Neuronal stem cell (in vitro differentiated cells): ENCODE data around the gene JMJD8.

Experiments
- DNase-seq: peaks from one replicate; pipeline ENCODE4 v3.0.0-alpha.2; 2013; ENCODE audit warnings: low spot score
- H2AFZ ChIP-seq: one replicate; pipeline ENCODE4 v1.6.1; 2013; ENCODE audit warnings: mild to moderate bottlenecking, low read length, inconsistent platforms
- H2AK5ac ChIP-seq: 2 replicates; pipeline ENCODE4 v1.6.1; 2013; ENCODE audit warnings: low read depth, mild to moderate bottlenecking, inconsistent platforms, low read length, moderate library complexity, mixed read lengths
- H2BK120ac ChIP-seq: 2 replicates; pipeline ENCODE4 v1.6.1; 2013; ENCODE audit warnings: low read depth, mild to moderate bottlenecking, inconsistent platforms, low read length, moderate library complexity, mixed read lengths
- H2BK12ac ChIP-seq: one replicate; pipeline ENCODE4 v1.6.1; 2013; ENCODE audit warnings: low read length, inconsistent platforms
- H2BK15ac ChIP-seq: 2 replicates; pipeline ENCODE4 v1.6.1; 2013; ENCODE audit warnings: mild to moderate bottlenecking, low read length, inconsistent platforms, mixed read lengths
- H2BK5ac ChIP-seq: one replicate; pipeline ENCODE4 v1.6.1; 2013; ENCODE audit warnings: inconsistent platforms, mild to moderate bottlenecking, low read length, moderate library complexity
- H3K14ac ChIP-seq: one replicate; pipeline ENCODE4 v1.6.1; 2013; ENCODE audit warnings: low read length, inconsistent platforms
- H3K18ac ChIP-seq: 2 replicates; pipeline ENCODE4 v1.6.1; 2013; ENCODE audit warnings: low read length, inconsistent platforms
- H3K23ac ChIP-seq: 2 replicates; pipeline ENCODE4 v1.6.1; 2013; ENCODE audit warnings: low read depth, mild to moderate bottlenecking, mixed read lengths, low read length, inconsistent platforms; ENCODE audit not compliant: poor library complexity
- H3K27ac ChIP-seq: replicated peaks from 3 replicates; pipeline ENCODE4 v1.5.1; 2013; ENCODE audit warnings: low read length, inconsistent platforms
- H3K27me3 ChIP-seq, 3 experiments: 2 replicates each; pipeline ENCODE4 v1.6.1; 2013; ENCODE audit warnings: low read length in 3 of 3, mild to moderate bottlenecking in 2 of 3, inconsistent platforms in 1 of 3, low read depth in 1 of 3, mixed read lengths in 1 of 3, moderate library complexity in 1 of 3; ENCODE audit not compliant: control insufficient read depth in 3 of 3, insufficient read depth in 3 of 3
- H3K36me3 ChIP-seq, 2 donors: replicated peaks in 1 of 2; 2 replicates each; pipeline ENCODE4 v1.6.1; 2013; ENCODE audit warnings: low read length in 2 of 2; ENCODE audit not compliant: control insufficient read depth in 2 of 2, insufficient read depth in 2 of 2
- H3K4ac ChIP-seq: 2 replicates; pipeline ENCODE4 v1.6.1; 2013; ENCODE audit warnings: inconsistent platforms, mild to moderate bottlenecking, low read length, moderate library complexity
- H3K4me1 ChIP-seq, 2 donors: 1 replicate in 1 of 2; 2 replicates in 1 of 2; pipeline ENCODE4 v1.6.1; 2013; ENCODE audit warnings: low read length in 2 of 2, low read depth in 1 of 2; ENCODE audit not compliant: control insufficient read depth in 2 of 2, insufficient read depth in 1 of 2
- H3K4me2 ChIP-seq: one replicate; pipeline ENCODE4 v1.6.1; 2013; ENCODE audit warnings: mild to moderate bottlenecking, low read length, inconsistent platforms; ENCODE audit not compliant: insufficient read depth, poor library complexity, severe bottlenecking
- H3K4me3 ChIP-seq, 2 donors: 2 replicates each; pipeline ENCODE4 v1.5.1; 2013; ENCODE audit warnings: low read length in 2 of 2, mild to moderate bottlenecking in 2 of 2, inconsistent platforms in 1 of 2, moderate library complexity in 1 of 2
- H3K79me1 ChIP-seq: one replicate; pipeline ENCODE4 v1.6.1; 2013; ENCODE audit warnings: low read depth, mild to moderate bottlenecking, inconsistent platforms, low read length, moderate library complexity
- H3K9ac ChIP-seq: one replicate; pipeline ENCODE4 v1.6.1; 2013; ENCODE audit warnings: mild to moderate bottlenecking, low read depth, low read length, inconsistent platforms; ENCODE audit not compliant: poor library complexity
- H3K9me3 ChIP-seq, 2 donors: replicated peaks in 1 of 2; 2 replicates each; pipeline versions ENCODE3 to v1.6.1; 2013; ENCODE audit warnings: low read length in 2 of 2, mild to moderate bottlenecking in 2 of 2, inconsistent platforms in 1 of 2, low read depth in 1 of 2, mixed read lengths in 1 of 2, moderate library complexity in 1 of 2; ENCODE audit not compliant: control insufficient read depth in 2 of 2, insufficient read depth in 1 of 2
- H4K8ac ChIP-seq: one replicate; pipeline ENCODE4 v1.6.1; 2013; ENCODE audit warnings: low read depth, mild to moderate bottlenecking, inconsistent platforms, low read length, moderate library complexity
- H4K91ac ChIP-seq: one replicate; pipeline ENCODE4 v1.6.1; 2013; ENCODE audit warnings: low read length, low read depth, mild to moderate bottlenecking, inconsistent platforms; ENCODE audit not compliant: poor library complexity
- WGBS, 2 donors: extraction: QIAGEN DNeasy Blood & Tissue Kit; methylation state at CpG; one replicate each; pipeline ENCODE4 v1.1.7; 2013; ENCODE audit warnings: missing lambda C conversion rate in 2 of 2, mixed read lengths in 1 of 2; ENCODE audit not compliant: insufficient read length in 2 of 2, insufficient replicate concordance in 1 of 2; ENCODE audit errors: extremely low coverage in 2 of 2; 5-methylcytosine and 5-hydroxymethylcytosine counted together

Gene JMJD8

DNA sequence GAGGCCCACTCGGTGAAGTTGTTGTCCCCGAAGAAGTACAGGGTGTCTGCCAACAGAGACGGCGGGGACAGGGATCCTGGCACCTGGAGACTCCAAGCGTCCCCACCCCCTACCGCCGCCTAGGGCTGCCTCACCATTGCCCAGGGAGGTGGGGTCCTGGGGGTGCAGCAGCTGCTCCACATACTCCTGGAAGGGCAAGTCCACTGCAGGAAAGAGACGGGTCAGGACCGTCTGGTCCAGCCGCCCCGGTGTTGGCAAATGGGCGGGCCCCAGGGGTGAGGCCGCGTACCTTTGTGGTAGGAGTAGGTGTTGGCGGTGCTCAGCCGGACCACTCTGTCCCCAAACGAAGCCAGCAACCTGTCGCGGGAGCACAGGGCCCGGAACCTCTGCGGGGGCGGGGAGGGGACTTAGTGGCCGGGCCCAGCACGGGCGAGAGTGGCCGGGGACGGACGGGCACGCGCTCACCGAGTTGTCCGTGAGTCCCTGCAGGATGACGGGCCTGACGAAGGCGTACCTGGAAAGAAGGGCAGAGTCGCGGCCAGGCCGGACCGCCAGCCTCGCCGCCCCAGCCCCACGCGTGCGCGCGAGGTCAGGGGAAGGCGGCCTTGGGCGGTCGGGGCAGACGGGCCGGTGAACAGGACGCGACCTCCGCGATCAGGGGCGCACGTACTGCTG lies 601 bp downstream of the JMJD8 start:
- peaks cover 36% of the 10 kb centered on the region for H3K79me1 ChIP-seq
- H4K8ac ChIP-seq: peak overlapping the region; percentile 65
- peak overlapping the region; percentile 99 for H3K23ac ChIP-seq
- H2BK15ac ChIP-seq: peak overlapping the region; percentile 67
- H3K27me3 ChIP-seq: no peaks in the 10 kb centered on the region
- peak overlapping the region; percentile 91 for H3K18ac ChIP-seq
- H3K9me3 ChIP-seq: peaks cover 0 to 2% of the 10 kb centered on the region in 2 donors
- H3K4me3 ChIP-seq: peak overlapping the region; percentile 50 to 94
- peak overlapping the region; percentile 98 for H3K4ac ChIP-seq
- H2BK5ac ChIP-seq: peak overlapping the region; percentile 88
- peaks cover 43 to 66% of the 10 kb centered on the region in 2 donors for H3K36me3 ChIP-seq
- H2AFZ ChIP-seq: no peak overlapping the region
- H2BK120ac ChIP-seq: no peak overlapping the region
- peak overlapping the region; percentile 71 for H3K14ac ChIP-seq
- H4K91ac ChIP-seq: peak overlapping the region; percentile 85
- no peak overlapping the region for H3K27ac ChIP-seq
- no peak for DNase-seq
- H3K9ac ChIP-seq: peak overlapping the region; percentile 100
- H3K4me2 ChIP-seq: peak overlapping the region; percentile 89
- peak overlapping the region; percentile 99 for H2AK5ac ChIP-seq
- no CpG with 5 or more reads among the region's 57 CpGs for WGBS, 2 donors
- peaks cover 7 to 21% of the 10 kb centered on the region in 2 donors for H3K4me1 ChIP-seq
- peak overlapping the region; percentile 73 for H2BK12ac ChIP-seq

- H3K4me3 ChIP-seq: peak overlapping the region; percentile 8 to 50
- no peak for DNase-seq
- no peak overlapping the region for H3K27ac ChIP-seq
- no peak overlapping the region for H3K14ac ChIP-seq
- H4K8ac ChIP-seq: no peak overlapping the region
- H3K27me3 ChIP-seq: no peaks in the 10 kb centered on the region
- peaks cover 31% of the 10 kb centered on the region for H3K79me1 ChIP-seq
- H3K4ac ChIP-seq: no peak overlapping the region
- peak overlapping the region; percentile 28 for H2AK5ac ChIP-seq
- WGBS, 2 donors: no CpG with 5 or more reads among the region's 36 CpGs
- peak overlapping the region; percentile 77 for H3K9ac ChIP-seq
- H4K91ac ChIP-seq: no peak overlapping the region
- peaks cover 7 to 21% of the 10 kb centered on the region in 2 donors for H3K4me1 ChIP-seq
- H3K23ac ChIP-seq: peak overlapping the region; percentile 99
- H2AFZ ChIP-seq: no peak overlapping the region
- no peak overlapping the region for H2BK120ac ChIP-seq
- no peak overlapping the region for H2BK12ac ChIP-seq
- no peak overlapping the region for H2BK15ac ChIP-seq
- H3K18ac ChIP-seq: no peak overlapping the region
- H3K36me3 ChIP-seq: peaks cover 41 to 62% of the 10 kb centered on the region in 2 donors
- peak overlapping the region; percentile 88 for H2BK5ac ChIP-seq
- H3K9me3 ChIP-seq: peaks cover 0 to 2% of the 10 kb centered on the region in 2 donors
- H3K4me2 ChIP-seq: peak overlapping the region; percentile 89
Measured at GRCh38 chr16:682493-683395, 1.4 kb downstream of the JMJD8 start.

DNA sequence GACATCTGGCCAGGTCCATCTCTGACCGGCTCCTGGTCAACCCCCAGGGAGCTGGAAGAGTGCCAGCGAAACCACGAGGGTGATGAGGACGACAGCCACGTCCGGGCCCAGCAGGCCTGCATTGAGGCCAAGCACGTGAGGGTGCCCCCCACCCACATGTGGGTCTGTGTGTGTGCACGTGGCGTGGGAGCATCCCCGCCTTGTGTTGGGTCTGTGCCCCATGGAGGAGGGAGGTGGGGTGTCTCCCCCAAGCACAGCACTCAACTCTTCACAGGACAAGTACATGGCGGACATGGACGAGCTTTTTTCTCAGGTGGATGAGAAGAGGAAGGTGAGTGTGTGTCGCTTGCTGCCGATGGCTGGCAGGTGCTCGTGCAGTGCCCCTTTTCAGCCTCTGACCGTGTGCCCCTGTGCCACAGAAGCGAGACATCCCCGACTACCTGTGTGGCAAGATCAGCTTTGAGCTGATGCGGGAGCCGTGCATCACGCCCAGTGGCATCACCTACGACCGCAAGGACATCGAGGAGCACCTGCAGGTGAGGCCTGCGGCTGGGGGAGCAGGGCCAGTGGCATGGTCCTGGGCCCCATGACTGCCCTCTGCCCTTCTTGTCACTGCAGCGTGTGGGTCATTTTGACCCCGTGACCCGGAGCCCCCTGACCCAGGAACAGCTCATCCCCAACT lies 2.2 kb downstream of the JMJD8 start:
- no peak for DNase-seq
- Histone ChIP-seq H2AK5ac (no peak overlapping the region), H3K18ac (no peak overlapping the region), H2BK15ac (no peak overlapping the region), H2BK5ac (no peak overlapping the region), H3K9ac (no peak overlapping the region), H2BK12ac (no peak overlapping the region), H3K27me3 (no peaks in the 10 kb centered on the region), H4K91ac (no peak overlapping the region), H2BK120ac (no peak overlapping the region), H3K4ac (no peak overlapping the region), H3K9me3 (peaks cover 0 to 2% of the 10 kb centered on the region in 2 donors), H3K79me1 (peaks cover 31% of the 10 kb centered on the region), H3K4me1 (peaks cover 7 to 21% of the 10 kb centered on the region in 2 donors), H3K4me2 (no peak overlapping the region), H3K27ac (no peak overlapping the region), H3K4me3 (peak overlapping the region; percentile 8 to 87), H3K36me3 (peaks cover 35 to 54% of the 10 kb centered on the region in 2 donors), H3K23ac (peak overlapping the region; percentile 99), H2AFZ (no peak overlapping the region), H4K8ac (peak overlapping the region; percentile 0), H3K14ac (no peak overlapping the region)
- no CpG with 5 or more reads among the region's 28 CpGs for WGBS, 2 donors
